Transverse colon (tissue), 3 donors: ENCODE data around the gene CSNK2A1.

Source experiments
- EP300 ChIP-seq: sonication (generic); formaldehyde crosslinking; IDR thresholded peaks from one replicate; pipeline ENCODE4 v1.6.1; 2017; ENCODE audit warnings: antibody characterized with exemption, low read depth
- TF ChIP-seq, protein P1 (sequence below), 5 experiments: fragments of 200-600 bp in 3 of 5; fragments of 450-650 bp in 2 of 5; sonication (generic) in 3 of 5; IDR thresholded peaks; 1 replicate in 2 of 5; 2 replicates in 3 of 5; pipeline ENCODE4 v1.5.1; 2016 to 2017; ENCODE audit warnings: antibody characterized with exemption in 5 of 5, inconsistent platforms in 3 of 5, mild to moderate bottlenecking in 2 of 5, moderate library complexity in 1 of 5

DNA sequence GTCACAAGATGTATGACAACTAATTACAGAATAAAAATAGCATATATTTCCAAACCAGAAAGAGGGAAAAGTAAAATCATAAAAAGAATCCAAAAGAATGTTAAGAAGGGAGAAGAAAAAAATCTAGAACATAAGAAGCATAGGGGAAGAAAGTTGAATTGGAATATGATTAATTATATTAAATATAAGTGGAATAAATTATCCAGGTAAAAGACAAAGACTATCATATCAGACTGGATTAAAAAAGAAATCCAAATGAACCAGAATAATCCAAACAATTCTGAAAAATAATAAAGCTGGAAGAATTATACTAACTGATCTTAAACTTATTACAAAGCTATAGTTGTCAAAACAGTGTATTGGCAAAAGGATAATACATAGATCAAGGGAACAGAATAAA is 23.6 kb downstream of the CSNK2A1 start:
- TF ChIP-seq EP300: no peak
- TF ChIP-seq, protein P1, sequence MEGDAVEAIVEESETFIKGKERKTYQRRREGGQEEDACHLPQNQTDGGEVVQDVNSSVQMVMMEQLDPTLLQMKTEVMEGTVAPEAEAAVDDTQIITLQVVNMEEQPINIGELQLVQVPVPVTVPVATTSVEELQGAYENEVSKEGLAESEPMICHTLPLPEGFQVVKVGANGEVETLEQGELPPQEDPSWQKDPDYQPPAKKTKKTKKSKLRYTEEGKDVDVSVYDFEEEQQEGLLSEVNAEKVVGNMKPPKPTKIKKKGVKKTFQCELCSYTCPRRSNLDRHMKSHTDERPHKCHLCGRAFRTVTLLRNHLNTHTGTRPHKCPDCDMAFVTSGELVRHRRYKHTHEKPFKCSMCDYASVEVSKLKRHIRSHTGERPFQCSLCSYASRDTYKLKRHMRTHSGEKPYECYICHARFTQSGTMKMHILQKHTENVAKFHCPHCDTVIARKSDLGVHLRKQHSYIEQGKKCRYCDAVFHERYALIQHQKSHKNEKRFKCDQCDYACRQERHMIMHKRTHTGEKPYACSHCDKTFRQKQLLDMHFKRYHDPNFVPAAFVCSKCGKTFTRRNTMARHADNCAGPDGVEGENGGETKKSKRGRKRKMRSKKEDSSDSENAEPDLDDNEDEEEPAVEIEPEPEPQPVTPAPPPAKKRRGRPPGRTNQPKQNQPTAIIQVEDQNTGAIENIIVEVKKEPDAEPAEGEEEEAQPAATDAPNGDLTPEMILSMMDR (IDR thresholded peaks at IDR 0.05): no peak
